H1 (cell line): ENCODE results near the gene ABCF2. TPM values are rescaled to one million over a fixed set of nuclear protein-coding genes. Genes with fewer than 3 reads are reported as not detected.

Source experiments
- MAX ChIP-seq: IDR thresholded peaks from 2 replicates; pipeline ENCODE4 v1.6.1; 2012; ENCODE audit warnings: inconsistent platforms
- TEAD4 ChIP-seq: IDR thresholded peaks from 2 replicates; pipeline ENCODE4 v1.6.1; 2012; ENCODE audit warnings: low read depth, low read length, inconsistent platforms, mixed read lengths
- polyA plus RNA-seq, 7 experiments: library from polyadenylated mRNA; depleted of rRNA in 3 of 7; stranded (reverse) in 5 of 7; unstranded in 2 of 7; fragments of >200 nt in 5 of 7; fragments of 200-250 nt in 2 of 7; gene quantifications; 1 replicate in 5 of 7; 2 replicates in 1 of 7; 4 replicates in 1 of 7; pipeline versions ENCODE4 v1.2.1 to v1.2.3, GENCODE V29; 2011 to 2013; ENCODE audit warnings: missing spikeins in 2 of 7, mixed read lengths in 2 of 7
- total RNA-seq: library from RNA; stranded (reverse); fragmentation: NEBNext Ultra II Directional; extraction: Animal tissue kit (Norgen Biotek cat#: 25700); gene quantifications from 2 replicates; pipeline ENCODE4 v1.2.1, GENCODE V29; 2021
- TF ChIP-seq, protein P1 (sequence below): IDR thresholded peaks from 2 replicates; pipeline ENCODE4 v1.6.1; 2012; ENCODE audit warnings: inconsistent platforms

ABCF2 gene
- total and polyA plus RNA-seq, 2 of the 8 experiments (the other 6 are each of a cell fraction or from before 2014, with no cell fraction given) = 28.0 to 55.0 TPM

- TF ChIP-seq MAX (peak; percentile 95), TEAD4 (no peak)
- TF ChIP-seq, protein P1, sequence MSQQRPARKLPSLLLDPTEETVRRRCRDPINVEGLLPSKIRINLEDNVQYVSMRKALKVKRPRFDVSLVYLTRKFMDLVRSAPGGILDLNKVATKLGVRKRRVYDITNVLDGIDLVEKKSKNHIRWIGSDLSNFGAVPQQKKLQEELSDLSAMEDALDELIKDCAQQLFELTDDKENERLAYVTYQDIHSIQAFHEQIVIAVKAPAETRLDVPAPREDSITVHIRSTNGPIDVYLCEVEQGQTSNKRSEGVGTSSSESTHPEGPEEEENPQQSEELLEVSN = peak; percentile 100
- TF ChIP-seq, all 59 proteins: peak for 6
These were observed 52.6 kb downstream of the ABCF2 start (continued) for GRCh38 chr7:151174246-151175046.
